Subcutaneous adipose tissue (tissue), 4 donors: ENCODE measurements around the gene KBTBD2. TPM values are rescaled to one million over a fixed set of nuclear protein-coding genes. Genes with fewer than 3 reads are reported as not detected.

Experiments
- total RNA-seq, 4 donors: library from RNA; depleted of rRNA; stranded (reverse); fragments of >200 nt; gene quantifications; one replicate each; pipeline ENCODE4 v1.1.0, GENCODE V29; 2016
- TF ChIP-seq, protein P1 (sequence below): fragments of 450-650 bp; IDR thresholded peaks from one replicate; pipeline ENCODE4 v1.5.1; 2016; ENCODE audit warnings: low read depth, mild to moderate bottlenecking, control low read depth, antibody characterized with exemption, moderate library complexity

Gene KBTBD2
- total RNA-seq, 4 donors from 2014 or later = 38.0 to 64.3 (median 40.9) TPM

DNA sequence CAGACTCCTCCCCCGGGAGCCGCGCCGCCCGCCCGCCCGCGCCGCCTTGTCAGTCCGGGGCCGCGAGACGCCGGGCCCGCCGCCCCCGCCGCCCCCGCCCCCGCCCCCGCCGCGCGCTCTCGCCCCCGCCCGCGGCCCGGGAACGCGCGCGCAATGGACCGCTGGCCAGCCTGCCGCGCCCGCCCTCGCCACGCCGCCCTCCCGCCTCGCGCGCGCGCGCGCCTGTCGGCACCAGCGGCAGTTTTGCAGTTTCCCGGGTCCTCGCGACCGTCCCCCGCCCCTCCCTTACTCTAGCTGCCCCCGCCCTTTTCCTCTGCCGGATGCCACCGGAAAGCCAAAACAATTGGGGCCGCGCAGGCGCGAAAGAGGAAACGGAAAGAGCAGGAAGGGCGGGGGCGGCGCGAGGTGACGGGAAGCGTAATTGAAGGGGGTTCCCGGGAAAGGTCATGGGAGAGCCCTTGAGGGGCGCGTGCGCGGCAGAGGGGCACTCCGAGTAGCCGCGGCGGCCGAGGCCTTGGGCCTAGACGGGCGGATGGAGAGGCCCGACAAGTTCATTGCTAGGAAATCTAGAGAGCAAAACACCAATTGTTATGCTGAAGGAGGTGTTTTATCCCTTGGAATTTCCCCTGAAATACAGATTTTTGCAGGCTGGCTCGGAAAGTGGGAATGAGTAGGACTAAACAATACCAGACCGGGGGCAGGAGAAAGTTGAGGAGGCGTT lies 400 bp upstream of the KBTBD2 start:
- TF ChIP-seq, protein P1, sequence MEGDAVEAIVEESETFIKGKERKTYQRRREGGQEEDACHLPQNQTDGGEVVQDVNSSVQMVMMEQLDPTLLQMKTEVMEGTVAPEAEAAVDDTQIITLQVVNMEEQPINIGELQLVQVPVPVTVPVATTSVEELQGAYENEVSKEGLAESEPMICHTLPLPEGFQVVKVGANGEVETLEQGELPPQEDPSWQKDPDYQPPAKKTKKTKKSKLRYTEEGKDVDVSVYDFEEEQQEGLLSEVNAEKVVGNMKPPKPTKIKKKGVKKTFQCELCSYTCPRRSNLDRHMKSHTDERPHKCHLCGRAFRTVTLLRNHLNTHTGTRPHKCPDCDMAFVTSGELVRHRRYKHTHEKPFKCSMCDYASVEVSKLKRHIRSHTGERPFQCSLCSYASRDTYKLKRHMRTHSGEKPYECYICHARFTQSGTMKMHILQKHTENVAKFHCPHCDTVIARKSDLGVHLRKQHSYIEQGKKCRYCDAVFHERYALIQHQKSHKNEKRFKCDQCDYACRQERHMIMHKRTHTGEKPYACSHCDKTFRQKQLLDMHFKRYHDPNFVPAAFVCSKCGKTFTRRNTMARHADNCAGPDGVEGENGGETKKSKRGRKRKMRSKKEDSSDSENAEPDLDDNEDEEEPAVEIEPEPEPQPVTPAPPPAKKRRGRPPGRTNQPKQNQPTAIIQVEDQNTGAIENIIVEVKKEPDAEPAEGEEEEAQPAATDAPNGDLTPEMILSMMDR = no peak

DNA sequence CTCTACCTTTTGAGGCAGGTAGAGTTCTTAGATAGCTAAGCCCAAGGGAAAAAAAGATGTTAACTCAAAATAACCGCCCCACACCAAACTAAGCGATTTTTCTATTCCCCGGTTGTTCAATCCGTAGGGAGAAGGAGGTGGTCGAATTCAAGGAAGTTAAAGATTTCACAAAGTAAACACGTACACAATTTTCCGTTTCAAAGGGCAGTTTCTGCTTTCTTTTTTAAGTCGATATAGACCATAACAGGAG lies 842 bp downstream of the KBTBD2 start:
- TF ChIP-seq, protein P1 = no peak

DNA sequence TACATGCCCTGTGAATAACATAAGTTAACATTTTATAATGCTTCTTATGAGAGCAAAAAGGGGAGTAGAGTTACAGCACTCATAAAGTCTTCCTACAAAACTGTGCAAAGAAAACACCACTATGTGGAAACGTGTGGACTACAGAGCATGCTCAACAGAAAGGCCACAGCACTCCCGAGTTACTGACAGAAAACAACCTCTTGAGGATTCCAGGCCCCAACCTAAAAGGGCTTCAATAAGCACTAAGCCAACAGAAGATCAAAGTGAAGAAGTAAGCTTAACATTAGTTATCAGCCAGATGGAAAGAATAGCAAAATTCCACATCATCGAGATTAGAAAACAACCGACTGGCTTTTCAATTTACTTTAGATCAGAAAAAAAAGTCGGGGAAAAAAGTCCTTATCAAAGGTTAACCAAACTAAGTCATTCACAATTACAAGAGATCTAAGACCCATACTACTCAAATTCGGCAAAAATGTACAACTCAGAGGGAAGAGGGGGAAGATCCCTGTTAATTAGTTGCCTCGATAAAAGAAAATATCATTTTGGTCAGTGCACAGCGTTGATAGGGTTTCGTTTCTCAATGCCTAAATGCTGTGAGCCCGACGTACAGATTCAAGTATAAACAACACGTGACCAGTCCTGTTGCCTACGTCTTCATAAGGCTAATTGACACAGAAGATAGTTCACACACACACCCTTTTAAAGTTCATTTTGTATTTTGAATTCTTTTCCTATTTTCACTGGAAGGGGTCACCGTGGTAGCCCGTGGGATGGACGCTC lies 1.4 kb downstream of the KBTBD2 start:
- TF ChIP-seq, protein P1 = no peak

DNA sequence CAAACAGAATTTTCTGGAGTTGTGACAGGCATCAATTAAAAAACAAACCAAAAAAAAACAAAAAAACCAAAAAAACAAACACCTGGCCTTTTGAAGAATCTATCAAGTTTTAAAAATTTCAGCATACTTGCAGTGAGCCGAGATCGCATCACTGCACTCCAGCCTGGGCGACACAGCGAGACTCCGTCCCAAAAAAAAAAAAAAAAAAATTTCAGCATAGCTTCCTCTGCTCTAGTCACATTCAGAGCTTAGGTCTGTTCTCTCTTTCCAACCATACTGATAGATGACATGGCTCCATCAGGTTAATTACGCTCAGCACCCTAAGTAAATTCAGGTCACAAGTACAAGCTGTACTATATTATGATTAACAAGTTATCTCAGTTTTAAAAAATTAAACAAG lies 3.1 kb downstream of the KBTBD2 start:
- TF ChIP-seq, protein P1 = no peak

DNA sequence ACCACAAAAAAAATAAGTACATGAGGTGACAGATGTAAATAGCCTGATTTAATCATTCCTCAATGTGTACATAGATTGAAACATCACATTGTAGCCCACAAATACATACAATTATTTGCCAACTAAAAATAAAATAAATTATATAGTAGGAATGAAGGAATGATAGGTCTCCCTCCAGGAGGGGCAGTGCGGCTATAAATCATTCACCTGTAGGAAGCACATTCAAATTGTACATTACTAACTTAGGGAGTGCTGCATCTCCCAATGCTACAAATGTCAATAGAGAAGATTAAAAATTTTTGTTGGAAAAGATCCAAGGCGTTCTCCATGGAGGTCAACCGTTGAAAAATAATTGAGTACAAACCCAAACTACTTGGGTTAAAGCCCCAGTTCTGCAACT lies 4.2 kb downstream of the KBTBD2 start:
- TF ChIP-seq, protein P1 = no peak

DNA sequence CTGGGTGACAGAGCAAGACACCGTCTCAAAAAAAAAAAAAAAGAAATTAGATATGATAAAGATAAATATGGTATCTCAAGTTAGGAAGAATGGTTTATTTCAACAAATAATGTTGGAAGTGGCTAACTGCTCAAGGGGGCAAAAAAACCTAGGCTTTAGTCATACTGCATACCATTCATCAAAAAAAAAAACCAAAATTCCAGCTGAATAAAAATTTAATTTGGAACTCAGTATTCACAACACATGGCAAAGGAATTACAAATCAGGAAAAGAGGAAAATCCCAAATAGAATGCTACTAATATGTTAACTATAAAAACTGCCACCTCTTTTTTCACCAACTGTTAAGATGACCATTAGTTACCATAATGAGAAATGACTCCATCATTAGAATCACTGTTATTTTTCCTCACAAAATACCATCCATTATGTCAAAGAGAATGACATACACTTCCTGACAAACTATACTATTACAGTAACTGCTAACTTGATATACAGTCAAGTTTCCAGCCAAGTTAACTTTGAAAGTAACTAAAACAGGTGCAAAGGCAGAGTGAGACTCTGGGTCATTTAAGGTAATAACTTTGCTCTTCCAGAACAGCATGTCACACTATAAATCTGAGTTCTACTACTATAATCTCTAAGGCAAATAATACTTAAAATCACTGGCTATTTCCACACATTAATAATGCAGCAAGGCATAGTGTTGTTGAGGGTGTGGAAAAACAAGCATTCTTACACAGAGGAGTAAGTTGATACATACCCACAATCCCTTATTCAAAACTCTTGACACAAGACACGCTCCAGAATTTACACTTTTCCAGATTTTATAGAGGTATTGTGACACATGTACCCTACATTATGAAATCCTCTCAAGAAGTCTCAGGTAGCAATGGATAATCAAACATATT lies 10.2 kb downstream of the KBTBD2 start:
- TF ChIP-seq, protein P1 = no peak

DNA sequence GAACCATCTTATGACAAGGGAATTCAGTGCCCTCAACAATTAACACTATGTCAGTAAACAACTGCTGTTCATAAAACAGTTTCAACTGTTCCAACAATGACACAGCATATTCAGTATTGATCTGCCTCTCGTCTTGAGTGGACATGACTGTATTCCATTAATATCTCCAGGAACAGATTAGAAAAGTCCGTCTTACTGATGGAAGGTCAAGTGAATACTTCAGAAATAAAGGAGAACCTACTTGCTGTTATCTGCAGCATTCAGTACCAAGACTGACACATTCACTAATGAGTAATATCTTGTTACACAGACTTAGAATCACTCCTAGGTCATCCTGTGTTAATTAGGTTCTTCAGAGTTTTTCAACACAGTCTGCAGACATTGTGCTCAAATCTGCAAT lies 12.1 kb downstream of the KBTBD2 start:
- TF ChIP-seq, protein P1 = no peak
